ENCODE data around the gene CACHD1.

The CACHD1 gene

GRCh38 chr1:64550510-64550909 lies 80.6 kb downstream of the CACHD1 start:
- no peak for DNase-seq (ENCODE audit: low read depth)

- no peak for DNase-seq (ENCODE audit: low read depth)
Observed at GRCh38 chr1:64550946-64551605, 81.1 kb downstream of the CACHD1 start.

- DNase-seq (ENCODE audit: low read depth), result no peak
Observed at GRCh38 chr1:64553285-64553684, 83.4 kb downstream of the CACHD1 start.

- DNase-seq (ENCODE audit: low read depth), result no peak
Observed at GRCh38 chr1:64555947-64556346, 86.0 kb downstream of the CACHD1 start.

- no peak for DNase-seq (ENCODE audit: low read depth)
Observed at GRCh38 chr1:64561993-64562392, 92.1 kb downstream of the CACHD1 start.

- no peak for DNase-seq (ENCODE audit: low read depth)
Observed at GRCh38 chr1:64563958-64564565, 94.1 kb downstream of the CACHD1 start.

GRCh38 chr1:64564891-64565290 lies 95.0 kb downstream of the CACHD1 start:
- no peak for DNase-seq (ENCODE audit: low read depth)

- DNase-seq (ENCODE audit: low read depth), result no peak
Observed at GRCh38 chr1:64567426-64568170, 97.7 kb downstream of the CACHD1 start.

GRCh38 chr1:64568171-64568450 lies 98.2 kb downstream of the CACHD1 start:
- DNase-seq (ENCODE audit: low read depth), result no peak

- DNase-seq (ENCODE audit: low read depth), result no peak
Observed at GRCh38 chr1:64569411-64569810, 99.5 kb downstream of the CACHD1 start.

- DNase-seq (ENCODE audit: low read depth), result no peak
Observed at GRCh38 chr1:64570267-64570855, 100.4 kb downstream of the CACHD1 start.

- DNase-seq (ENCODE audit: low read depth), result no peak
Observed at GRCh38 chr1:64572222-64572900, 102.4 kb downstream of the CACHD1 start.

- DNase-seq (ENCODE audit: low read depth), result no peak
Observed at GRCh38 chr1:64574301-64574700, 104.4 kb downstream of the CACHD1 start.

- DNase-seq (ENCODE audit: low read depth), result no peak
Observed at GRCh38 chr1:64575881-64576676, 106.2 kb downstream of the CACHD1 start.

- no peak for DNase-seq (ENCODE audit: low read depth)
Observed at GRCh38 chr1:64578270-64578973, 108.5 kb downstream of the CACHD1 start.

GRCh38 chr1:64579767-64580166 lies 109.8 kb downstream of the CACHD1 start:
- no peak for DNase-seq (ENCODE audit: low read depth)

- DNase-seq (ENCODE audit: low read depth), result no peak
Observed at GRCh38 chr1:64581135-64581842, 111.4 kb downstream of the CACHD1 start.

GRCh38 chr1:64581843-64582185 lies 111.9 kb downstream of the CACHD1 start:
- DNase-seq (ENCODE audit: low read depth), result no peak

GRCh38 chr1:64584479-64584878 lies 114.5 kb downstream of the CACHD1 start:
- DNase-seq (ENCODE audit: low read depth), result no peak

- no peak for DNase-seq (ENCODE audit: low read depth)
Observed at GRCh38 chr1:64588876-64589275, 118.9 kb downstream of the CACHD1 start.

- DNase-seq (ENCODE audit: low read depth), result no peak
Observed at GRCh38 chr1:64590316-64590715, 120.4 kb downstream of the CACHD1 start.
